Skin of body (tissue), 2 donors: ENCODE data around the gene TULP4. TPM values are rescaled to one million over a fixed set of nuclear protein-coding genes. Genes with fewer than 3 reads are reported as not detected.
"Not testable (repeated sequence)": the region's sequence is repeated elsewhere in the genome, so short reads cannot be mapped to it uniquely, and the experiment has no call there.

ENCODE experiments used
- DNase-seq: peaks from one replicate; lab custom pipeline; 2025; lab: John Stamatoyannopoulos, UW
- total RNA-seq: library from RNA; depleted of rRNA; stranded (reverse); fragments of >200 nt; gene quantifications from one replicate; pipeline ENCODE4 v1.2.3, GENCODE V29; 2014

The TULP4 gene
- total RNA-seq, 1 donor from 2014 or later = 135 TPM

- DNase-seq = no peak
Observed at GRCh38 chr6:158327211-158327610, 14.9 kb downstream of the TULP4 start.

GRCh38 chr6:158328952-158329351 is 16.7 kb downstream of the TULP4 start:
- DNase-seq = no peak

- no peak for DNase-seq
Observed at GRCh38 chr6:158329531-158329930, 17.3 kb downstream of the TULP4 start.

GRCh38 chr6:158330016-158330415 is 17.8 kb downstream of the TULP4 start:
- DNase-seq = no peak

GRCh38 chr6:158332237-158332636 is 20.0 kb downstream of the TULP4 start:
- no peak for DNase-seq

- no peak for DNase-seq
Observed at GRCh38 chr6:158333094-158333493, 20.8 kb downstream of the TULP4 start.

GRCh38 chr6:158334534-158334933 is 22.3 kb downstream of the TULP4 start:
- DNase-seq = no peak

- DNase-seq = no peak
Observed at GRCh38 chr6:158337332-158337731, 25.1 kb downstream of the TULP4 start.

- no peak for DNase-seq
Observed at GRCh38 chr6:158338311-158339112, 26.2 kb downstream of the TULP4 start.

- not testable (repeated sequence) for DNase-seq
Observed at GRCh38 chr6:158339197-158339596, 26.9 kb downstream of the TULP4 start.

- no peak for DNase-seq
Observed at GRCh38 chr6:158340252-158340651, 28.0 kb downstream of the TULP4 start.

GRCh38 chr6:158344534-158344933 is 32.3 kb downstream of the TULP4 start:
- no peak for DNase-seq

- not testable (repeated sequence) for DNase-seq
Observed at GRCh38 chr6:158345444-158345843, 33.2 kb downstream of the TULP4 start.

- DNase-seq = no peak
Observed at GRCh38 chr6:158347335-158347734, 35.1 kb downstream of the TULP4 start.

- DNase-seq = not testable (repeated sequence)
Observed at GRCh38 chr6:158348737-158349504, 36.7 kb downstream of the TULP4 start.

- DNase-seq = not testable (repeated sequence)
Observed at GRCh38 chr6:158349505-158350275, 37.4 kb downstream of the TULP4 start.

- not testable (repeated sequence) for DNase-seq
Observed at GRCh38 chr6:158350731-158351130, 38.5 kb downstream of the TULP4 start.

GRCh38 chr6:158353883-158354877 is 41.9 kb downstream of the TULP4 start:
- no peak for DNase-seq

- DNase-seq = no peak
Observed at GRCh38 chr6:158356586-158357546, 44.6 kb downstream of the TULP4 start.
